ENCODE measurements around the gene FBLN1. TPM values are rescaled to one million over a fixed set of nuclear protein-coding genes. Genes with fewer than 3 reads are reported as not detected.
A peak's percentile ranks its signal among the peaks of the same experiment; 100 is the strongest.

The FBLN1 gene
- total RNA-seq, 6 experiments from 2014 or later: 199 to 346 (median 326) TPM

- no peaks in the 10 kb centered on the region for H3K9me3 Mint-ChIP-seq
- peaks cover 6% of the 10 kb centered on the region; the same call in 1 of the 2 replicates for H3K27me3 Mint-ChIP-seq (ENCODE audit: insufficient read depth)
- no peak for DNase-seq
- H3K36me3 Mint-ChIP-seq (ENCODE audit: low read depth): peaks cover 24% of the 10 kb centered on the region
- no peak overlapping the region for H3K4me3 Mint-ChIP-seq
- TF ChIP-seq CTCF (IDR thresholded peaks at IDR 0.05): no peak
- H3K4me1 Mint-ChIP-seq (ENCODE audit: low read depth): peaks cover 43% of the 10 kb centered on the region
- no peak overlapping the region for H3K27ac Mint-ChIP-seq
Measured at GRCh38 chr22:45524157-45524556, 21.5 kb downstream of the FBLN1 start.

GRCh38 chr22:45524966-45525365, 22.3 kb downstream of the FBLN1 start:
- Mint-ChIP-seq H3K9me3 (no peaks in the 10 kb centered on the region), H3K4me1 (ENCODE audit: low read depth) (peaks cover 51% of the 10 kb centered on the region), H3K27ac (peak overlapping the region; percentile 25; the same call in 1 of the 2 replicates), H3K27me3 (ENCODE audit: insufficient read depth) (peaks cover 6% of the 10 kb centered on the region; the same call in 1 of the 2 replicates), H3K4me3 (no peak overlapping the region), H3K36me3 (ENCODE audit: low read depth) (peaks cover 24% of the 10 kb centered on the region)
- no peak for TF ChIP-seq CTCF (IDR thresholded peaks at IDR 0.05)
- no peak for DNase-seq

DNA sequence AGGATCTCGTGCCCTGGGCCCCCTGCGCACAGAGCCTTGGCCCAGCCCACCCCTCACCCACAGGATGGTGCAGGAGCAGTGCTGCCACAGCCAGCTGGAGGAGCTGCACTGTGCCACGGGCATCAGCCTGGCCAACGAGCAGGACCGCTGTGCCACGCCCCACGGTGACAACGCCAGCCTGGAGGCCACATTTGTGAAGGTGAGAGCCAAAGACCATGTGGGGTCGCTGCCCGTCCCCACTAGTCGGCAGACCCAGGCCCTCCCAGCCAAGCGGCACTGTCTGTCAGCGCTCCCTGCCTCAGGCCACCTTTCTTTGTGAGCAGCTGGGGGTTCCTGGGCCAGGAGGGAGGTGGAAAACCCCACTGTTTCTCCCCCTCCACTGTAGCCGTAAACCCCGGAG, 22.8 kb downstream of the FBLN1 start:
- Mint-ChIP-seq H3K9me3 (no peaks in the 10 kb centered on the region), H3K4me1 (ENCODE audit: low read depth) (peaks cover 56% of the 10 kb centered on the region), H3K27me3 (ENCODE audit: insufficient read depth) (peaks cover 6% of the 10 kb centered on the region; the same call in 1 of the 2 replicates), H3K36me3 (ENCODE audit: low read depth) (peaks cover 23% of the 10 kb centered on the region), H3K27ac (no peak overlapping the region), H3K4me3 (no peak overlapping the region)
- no peak for DNase-seq
- no peak for TF ChIP-seq CTCF (IDR thresholded peaks at IDR 0.05)

DNA sequence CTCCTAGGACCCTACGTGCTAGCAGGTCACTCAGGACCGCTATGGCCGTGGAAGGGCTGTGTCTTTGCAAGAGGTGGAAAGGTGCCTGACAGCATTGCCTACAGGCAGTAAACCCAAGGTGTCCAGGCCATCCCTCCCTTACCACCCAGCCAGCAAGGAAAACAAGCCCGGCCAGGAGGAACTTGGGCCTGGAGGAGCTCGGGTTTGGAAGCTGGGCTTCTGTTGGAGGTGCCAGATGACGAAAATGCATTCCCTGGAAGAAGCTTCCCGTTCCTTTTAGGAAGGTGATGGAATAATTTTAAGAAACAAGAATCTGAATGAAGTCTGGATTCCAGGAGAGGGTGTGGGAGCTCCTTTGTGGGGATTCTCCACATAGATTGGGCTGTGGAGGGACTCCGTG, 23.6 kb downstream of the FBLN1 start:
- H3K9me3 Mint-ChIP-seq: no peaks in the 10 kb centered on the region
- peaks cover 17% of the 10 kb centered on the region for H3K36me3 Mint-ChIP-seq (ENCODE audit: low read depth)
- DNase-seq: no peak
- H3K27ac Mint-ChIP-seq: peak overlapping the region; percentile 68
- peaks cover 6% of the 10 kb centered on the region; the same call in 1 of the 2 replicates for H3K27me3 Mint-ChIP-seq (ENCODE audit: insufficient read depth)
- TF ChIP-seq CTCF (IDR thresholded peaks at IDR 0.05): no peak
- no peak overlapping the region; the same call in 1 of the 2 replicates for H3K4me3 Mint-ChIP-seq
- H3K4me1 Mint-ChIP-seq (ENCODE audit: low read depth): peaks cover 58% of the 10 kb centered on the region

DNA sequence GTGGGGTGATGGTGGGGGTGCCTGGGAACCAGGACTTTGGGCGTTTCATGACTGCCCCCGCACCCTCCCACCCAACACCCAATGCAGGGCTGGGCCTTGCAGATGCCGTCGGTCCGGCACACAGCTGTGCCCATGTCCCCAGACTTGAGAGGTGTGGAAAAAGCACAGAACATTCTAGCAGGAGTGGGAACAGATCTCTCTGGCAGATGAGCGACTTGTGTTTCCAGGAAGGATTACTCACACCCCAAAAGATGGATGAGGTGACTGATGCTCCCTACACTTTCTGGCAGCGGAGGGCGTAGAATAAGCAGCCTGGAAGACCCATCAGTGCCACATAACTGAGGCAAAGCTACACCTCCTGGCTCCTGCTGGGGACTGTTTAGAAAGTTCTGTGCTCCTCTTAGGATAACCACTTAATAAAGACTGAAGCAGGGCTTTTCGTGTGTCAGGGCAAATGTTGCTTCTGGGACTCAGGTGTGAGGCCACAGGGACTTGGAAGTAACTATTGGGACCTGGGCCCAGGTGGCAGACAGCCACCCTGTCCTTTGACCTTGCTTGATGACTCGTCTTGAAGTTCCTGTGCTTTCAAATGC, 24.2 kb downstream of the FBLN1 start:
- DNase-seq: peak; percentile 53
- H3K27ac Mint-ChIP-seq: peak overlapping the region; percentile 68
- peaks cover 58% of the 10 kb centered on the region for H3K4me1 Mint-ChIP-seq (ENCODE audit: low read depth)
- H3K4me3 Mint-ChIP-seq: peak overlapping the region; percentile 22
- H3K27me3 Mint-ChIP-seq (ENCODE audit: insufficient read depth): peaks cover 6% of the 10 kb centered on the region; the same call in 1 of the 2 replicates
- peaks cover 18% of the 10 kb centered on the region for H3K36me3 Mint-ChIP-seq (ENCODE audit: low read depth)
- H3K9me3 Mint-ChIP-seq: no peaks in the 10 kb centered on the region
- TF ChIP-seq CTCF (IDR thresholded peaks at IDR 0.05): no peak
